Measurements from ENCODE around the gene SCAMP1.
"Not testable (repeated sequence)": the region's sequence is repeated elsewhere in the genome, so short reads cannot be mapped to it uniquely, and the experiment has no call there.

SCAMP1 gene

DNA sequence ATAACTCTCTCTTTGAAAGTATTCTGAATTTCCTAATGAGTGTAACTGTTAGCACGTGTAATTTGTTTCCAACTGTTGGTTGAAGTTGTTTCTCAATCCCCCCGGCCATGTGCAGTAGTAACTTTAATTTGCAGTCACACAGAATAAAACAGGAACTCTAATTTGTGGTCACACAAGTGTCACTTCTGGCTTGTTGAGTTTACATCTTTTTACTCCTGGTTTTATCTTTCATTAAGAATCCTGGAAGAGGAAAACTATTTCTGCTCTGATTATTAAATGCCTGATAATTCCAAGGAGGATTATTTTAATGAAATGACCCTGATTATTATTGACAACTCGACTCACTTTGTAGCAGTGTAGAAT, 1.2 kb downstream of the SCAMP1 start:
- peak; percentile 25 for DNase-seq

DNA sequence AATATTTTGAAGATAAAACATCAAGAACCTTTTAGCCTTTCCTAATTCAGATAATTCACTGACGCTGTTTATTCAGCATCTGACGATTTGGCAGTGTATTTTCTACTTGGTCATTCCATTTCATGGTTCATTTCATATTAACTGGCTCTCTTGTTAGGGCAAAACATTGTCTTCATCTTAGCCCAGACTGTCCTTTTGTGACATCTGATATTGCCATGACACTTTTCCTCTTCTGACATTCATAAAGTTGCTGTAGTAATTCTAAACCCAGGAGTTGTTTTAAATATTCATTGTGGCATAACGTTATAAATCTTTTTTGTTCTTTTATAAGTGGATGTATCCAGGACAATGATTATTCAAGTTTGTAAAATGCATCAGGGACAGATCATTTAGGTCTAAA, 1.8 kb downstream of the SCAMP1 start:
- no peak for DNase-seq

DNA sequence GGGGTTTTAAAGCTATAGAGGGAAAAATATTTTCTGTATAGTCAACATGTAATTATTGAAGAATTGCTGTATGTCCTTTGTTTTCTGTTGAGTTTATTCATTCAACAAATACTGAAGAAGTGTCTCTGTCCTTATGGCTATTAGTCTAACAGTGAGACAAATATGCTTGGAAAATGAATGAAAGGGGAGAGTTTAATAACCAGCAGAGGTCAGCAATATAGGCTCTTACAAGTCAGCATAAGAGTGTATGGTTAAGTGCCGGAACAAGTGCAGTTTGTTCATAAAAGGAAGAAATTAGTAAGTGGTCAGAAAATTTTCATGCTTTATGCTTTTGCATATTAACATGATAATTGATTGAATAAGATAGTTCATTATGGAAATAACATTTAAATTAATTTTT, 3.6 kb downstream of the SCAMP1 start:
- no peak for DNase-seq

DNA sequence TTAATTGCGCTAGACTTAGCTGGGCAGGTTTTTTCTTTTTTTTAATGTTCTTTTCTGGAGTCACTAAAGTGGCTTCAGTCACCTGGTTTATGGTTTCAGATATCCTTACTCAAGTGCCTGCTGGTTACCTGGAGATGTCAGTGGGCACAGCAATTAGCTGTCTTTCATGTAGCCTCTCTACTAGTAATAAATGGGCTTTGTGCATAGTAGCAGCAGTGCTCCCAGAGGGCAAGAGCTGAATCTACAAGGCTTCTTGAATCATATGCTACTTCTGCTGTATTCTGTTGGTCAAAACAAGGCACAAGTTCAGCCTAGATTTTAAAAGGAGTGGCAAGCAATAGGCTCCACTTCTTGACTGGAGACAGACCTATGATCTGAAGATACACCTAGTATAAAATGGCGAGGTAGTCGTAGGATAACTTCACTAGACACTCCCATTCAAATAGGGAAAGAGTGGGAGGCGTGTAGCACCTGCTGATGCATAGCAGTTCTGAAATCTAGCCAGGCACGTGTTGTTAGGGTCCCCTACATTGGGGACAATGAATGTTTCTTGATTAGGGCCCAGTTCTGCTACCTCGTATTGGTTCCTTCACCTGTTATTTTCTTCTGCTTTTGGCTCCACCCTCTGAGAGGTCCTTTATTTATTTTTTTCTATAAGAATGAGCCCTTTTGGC, 7.0 kb downstream of the SCAMP1 start:
- no peak for DNase-seq

DNA sequence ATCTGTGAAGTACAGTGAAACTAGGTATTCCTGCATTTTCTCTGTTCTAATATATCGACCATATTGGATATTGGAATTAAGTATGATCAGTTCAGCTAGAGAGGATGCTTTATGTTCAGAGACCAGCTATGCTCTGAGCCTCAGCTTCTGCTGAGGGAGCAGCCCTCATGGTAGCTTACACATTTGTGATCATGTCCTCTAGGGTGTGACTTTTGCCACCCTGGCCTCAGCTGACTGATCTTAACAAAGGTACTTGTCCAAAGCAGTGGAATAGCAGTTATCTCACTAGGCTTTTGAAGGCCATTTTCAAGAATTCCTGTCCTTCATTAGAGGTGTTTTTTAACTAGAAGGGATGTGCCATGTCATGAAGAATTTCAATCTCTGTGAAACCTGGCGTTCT, 9.3 kb downstream of the SCAMP1 start:
- no peak for DNase-seq

DNA sequence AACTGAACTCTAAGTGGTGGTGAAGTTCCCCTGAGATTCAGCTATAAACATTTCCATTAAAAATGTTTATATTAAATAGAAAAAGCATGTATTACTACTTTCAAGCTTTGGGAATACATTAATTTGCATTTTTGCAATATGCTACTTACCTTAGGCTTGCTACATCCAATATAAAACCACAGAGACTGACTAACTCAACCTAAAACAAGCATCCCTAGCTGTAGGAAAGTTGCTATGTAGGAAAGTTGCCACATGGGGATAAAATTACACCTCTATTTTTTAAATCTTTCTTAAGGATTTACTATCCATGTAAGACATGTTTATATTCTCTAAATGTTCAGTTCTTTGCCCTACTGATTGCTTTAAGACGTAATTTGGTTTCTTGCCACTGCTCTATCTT, 12.8 kb downstream of the SCAMP1 start:
- no peak for DNase-seq

DNA sequence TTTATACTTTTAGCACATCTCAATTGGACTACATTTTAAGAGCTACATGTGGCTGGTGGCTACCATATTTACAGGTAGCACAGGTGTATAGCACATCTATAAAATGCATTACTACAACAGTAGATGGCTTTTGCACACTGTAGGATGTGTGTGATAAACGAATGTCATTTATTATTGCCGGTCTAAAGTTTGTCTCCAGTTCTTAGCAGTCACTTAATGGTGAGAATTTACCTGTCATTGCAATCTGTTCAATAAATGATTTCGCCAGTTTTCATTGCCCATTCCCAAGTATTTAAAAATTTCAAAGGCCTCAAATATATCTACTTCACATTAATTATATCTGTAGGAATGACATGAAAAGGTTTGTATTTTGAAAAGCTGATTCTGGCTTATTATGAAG, 15.9 kb downstream of the SCAMP1 start:
- DNase-seq = no peak

DNA sequence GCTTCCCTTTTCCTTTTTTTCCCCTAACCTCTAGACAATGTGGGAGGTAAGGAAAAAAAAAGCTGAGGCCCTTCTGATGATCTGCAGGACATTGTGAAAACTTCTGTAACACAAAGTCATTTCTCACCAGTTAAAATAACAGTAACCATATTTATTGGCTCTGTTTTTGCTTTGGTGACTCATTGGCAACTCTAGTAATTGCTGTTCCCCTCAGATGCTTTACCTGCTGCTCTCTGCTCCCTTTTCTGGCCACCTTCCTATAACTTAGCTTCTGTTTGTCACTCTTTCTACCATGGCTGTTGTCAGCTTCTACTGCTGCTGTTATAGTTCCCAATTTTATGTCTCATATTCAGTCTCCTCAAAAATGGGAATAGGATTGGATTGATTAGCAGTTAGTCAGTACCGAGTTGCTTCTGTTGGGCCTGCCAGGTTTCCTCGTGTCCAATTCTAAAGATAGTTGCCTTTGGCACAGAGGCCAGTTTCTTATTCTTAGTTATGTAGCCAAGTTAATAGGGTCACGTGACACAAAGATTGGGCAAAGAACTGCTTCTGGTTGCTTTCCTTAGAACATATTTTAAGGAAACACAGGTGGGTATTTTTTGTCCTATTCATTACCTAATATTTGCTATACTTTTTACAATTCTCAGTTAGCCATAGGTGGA, 16.8 kb downstream of the SCAMP1 start:
- DNase-seq = no peak

DNA sequence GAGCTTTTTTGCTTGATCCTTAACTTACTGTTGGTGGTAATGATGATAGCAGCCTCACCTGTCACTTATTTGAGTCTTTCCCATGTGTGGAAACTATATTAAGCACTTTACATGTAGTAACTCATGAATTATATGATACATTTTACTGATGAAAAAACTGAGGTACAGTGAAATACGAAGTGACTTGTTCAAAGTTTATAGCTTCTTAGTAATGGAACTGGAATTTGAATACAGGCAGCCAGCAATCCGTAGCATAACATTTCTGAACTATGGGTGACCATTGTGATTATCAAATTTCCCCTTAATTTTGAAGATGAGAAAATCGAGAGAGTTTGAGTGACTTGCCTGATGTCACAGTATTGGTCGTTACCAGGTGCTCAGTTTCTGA, 17.3 kb downstream of the SCAMP1 start:
- DNase-seq = no peak

DNA sequence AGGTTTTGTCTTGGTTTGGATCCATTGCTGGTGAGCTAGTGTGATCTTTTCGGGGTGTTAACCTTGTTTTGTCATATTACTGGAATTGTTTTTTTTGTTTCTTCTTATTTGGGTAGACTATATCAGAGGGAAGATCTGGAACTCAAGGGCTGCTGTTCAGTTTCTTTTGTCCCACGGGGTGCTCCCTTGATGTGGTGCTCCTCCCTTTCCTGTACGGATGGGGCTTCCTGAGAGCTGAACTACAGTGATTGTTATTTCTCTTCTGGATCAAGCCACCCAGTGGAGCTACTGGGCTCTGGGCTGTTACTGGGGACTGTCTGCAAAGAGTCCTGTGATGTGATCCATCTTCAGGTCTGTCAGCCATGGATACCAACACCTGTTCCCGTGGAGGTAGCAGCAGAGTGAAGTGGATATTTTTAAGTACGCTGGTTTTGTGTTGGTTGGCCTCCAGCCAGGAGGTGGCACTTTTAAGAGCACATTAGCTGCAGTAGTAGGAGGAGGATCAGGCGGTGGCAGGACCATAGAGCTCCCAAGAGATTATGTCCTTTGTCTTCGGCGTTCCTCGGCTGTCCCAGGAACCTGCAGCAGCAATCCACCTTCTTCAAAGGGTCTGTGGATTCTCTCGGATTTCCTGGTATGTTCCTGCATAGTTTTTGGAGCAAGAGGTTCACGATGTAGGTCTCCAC, 27.2 kb downstream of the SCAMP1 start:
- no peak for DNase-seq

DNA sequence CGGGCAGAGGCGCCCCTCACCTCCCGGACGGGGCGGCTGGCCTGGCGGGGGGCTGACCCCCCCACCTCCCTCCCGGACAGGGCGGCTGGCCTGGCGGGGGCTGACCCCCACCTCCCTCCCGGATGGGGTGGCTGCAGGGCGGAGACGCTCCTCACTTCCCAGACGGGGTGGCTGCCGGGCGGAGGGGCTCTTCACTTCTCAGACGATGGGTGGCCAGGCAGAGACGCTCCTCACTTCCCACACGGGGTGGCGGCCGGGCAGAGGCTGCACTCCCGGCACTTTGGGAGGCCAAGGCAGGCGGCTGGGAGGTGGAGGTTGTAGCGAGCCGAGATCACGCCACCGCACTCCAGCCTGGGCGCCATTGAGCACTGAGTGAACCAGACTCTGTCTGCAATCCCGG, 30.9 kb downstream of the SCAMP1 start:
- DNase-seq = not testable (repeated sequence)

DNA sequence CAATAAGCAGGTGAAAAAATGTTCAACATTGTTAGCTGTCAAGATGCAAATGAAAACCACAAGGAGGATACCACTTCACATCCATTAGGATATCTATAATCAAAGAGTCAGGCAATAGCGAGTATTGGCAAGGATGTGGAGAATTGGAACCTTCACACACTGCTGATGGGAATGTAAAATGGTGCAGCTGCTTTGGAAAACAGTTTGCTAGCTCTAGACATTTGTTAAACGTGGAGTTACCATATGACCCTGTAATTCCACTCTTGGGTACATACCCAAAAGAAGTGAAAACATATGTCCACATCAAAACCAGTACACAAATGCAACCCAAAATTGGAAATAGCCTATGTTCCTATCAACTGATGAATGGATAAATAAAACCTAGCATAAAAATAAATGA, 37.4 kb downstream of the SCAMP1 start:
- DNase-seq = no peak

DNA sequence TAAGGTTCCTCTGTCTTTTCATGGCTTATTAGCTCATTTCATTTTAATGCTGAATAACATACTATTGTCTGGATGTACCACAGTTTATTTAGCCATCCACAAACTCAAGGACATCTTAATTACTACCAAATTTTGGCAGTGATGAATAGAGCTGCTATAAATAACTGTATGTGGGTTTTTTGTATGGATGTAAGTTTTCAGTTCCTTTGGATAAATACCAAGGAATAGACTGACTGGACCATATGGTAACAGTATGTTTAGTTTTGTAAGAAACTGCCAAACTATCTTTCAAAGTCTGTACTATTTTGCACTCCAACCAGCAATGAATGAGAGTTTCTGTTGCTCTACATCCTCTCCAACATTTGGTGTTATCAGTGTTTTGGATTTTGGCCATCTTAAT, 38.7 kb downstream of the SCAMP1 start:
- no peak for DNase-seq

DNA sequence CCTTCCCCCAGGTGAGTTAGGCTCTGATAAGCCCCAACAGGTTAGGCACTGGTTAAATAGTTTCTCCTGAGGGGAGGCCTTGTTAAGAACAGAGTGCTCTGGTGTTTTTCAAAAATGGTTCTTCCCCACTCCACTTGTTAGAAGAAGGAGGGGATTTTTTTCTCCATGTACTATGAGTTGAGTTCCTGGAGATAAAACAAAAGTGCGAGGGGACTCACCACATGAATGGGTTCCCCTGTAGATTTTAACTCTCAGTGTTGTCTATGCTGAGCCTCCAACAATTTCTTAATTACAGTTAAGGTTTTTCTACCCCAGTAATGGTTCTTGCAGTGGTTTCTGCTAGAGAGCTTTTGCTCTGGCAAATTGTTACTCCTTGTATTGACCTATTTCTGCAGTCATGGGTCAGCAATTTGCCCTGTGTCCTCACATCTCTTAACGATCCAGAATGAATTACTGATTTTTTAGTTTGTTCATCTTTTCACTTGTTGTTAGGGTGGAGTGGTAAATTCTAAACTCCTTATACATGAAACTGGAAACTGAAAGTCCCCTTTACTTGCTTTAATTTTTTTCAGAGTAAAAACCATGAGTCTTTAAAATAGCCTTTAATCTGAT, 44.4 kb downstream of the SCAMP1 start:
- no peak for DNase-seq

DNA sequence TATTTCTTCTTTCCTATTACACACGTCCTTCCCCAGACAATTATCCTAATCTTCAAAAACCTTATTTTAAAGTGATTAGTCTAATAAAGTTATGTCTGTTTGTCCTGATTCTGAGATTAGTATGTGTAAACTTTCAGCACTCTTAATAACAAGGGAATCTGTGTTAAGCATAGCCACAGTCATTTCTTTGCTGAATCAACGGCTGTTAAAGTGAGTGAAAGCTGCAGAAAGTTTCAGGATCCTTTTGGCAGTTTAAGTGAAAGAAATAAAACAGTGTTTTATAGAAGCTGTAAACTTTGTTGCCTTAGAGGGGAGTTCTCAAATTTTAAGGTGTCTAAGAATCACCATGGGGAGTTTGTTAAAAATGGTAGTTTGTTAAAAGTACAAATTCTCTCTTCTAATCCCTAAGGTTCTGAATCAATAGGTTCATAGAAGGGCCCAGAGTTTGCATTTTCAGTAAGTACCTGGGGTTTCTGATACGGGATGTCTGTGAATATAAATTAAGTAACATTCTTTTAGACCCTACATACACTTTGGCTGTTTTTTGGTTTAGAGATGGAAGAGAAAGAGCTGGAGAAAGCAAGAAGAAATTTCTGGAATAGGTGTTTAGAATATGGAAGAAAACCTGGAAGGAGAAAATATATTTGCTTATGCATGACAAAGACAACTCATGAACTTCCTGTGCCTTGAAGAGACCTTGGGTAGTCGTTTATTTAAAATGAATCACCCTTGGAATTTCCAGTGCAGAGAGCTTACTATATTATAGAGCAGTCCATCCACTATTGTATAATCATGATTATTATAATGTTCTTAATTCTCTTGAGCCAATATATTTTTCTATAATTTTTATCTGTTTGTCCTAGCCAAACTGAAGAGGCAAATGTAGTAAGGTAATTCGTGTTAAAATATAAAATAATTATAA, 45.7 kb downstream of the SCAMP1 start:
- DNase-seq = no peak

DNA sequence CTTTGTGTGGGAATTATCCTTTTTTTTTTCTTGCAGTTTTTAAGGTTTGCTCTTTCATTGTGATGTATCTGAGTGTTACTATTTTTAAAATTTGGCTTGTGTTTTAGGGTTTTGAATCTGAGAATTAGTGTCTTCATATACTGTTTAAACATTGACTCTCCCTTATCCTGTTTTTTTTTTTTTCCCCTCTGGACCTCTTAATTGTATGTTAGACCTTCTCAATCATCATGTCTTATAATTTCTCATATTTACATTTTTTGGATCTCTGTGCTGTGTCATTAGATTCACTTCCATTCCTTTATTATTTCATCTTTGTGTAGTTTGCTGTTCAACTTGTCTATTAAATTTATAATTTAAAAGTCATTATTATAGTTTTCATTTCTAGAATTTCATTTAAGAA, 47.0 kb downstream of the SCAMP1 start:
- DNase-seq = no peak

DNA sequence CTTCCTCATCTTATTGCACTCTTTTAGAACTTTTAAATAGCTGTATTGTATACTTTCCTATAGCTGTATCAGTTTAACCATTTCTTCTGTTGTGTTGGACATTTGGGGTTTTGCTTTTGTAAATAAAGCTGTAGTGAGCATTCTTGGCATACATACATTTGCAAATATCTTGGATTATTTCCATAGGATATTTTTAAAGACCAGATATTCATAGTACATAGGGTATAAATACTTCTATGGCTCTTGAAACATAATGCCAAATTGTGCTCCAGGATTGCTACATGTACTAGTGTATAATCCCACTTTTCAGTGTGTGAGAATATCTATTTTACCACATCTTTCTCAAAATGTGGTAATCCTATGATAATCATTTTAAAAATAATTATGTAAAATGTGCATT, 51.2 kb downstream of the SCAMP1 start:
- no peak for DNase-seq

DNA sequence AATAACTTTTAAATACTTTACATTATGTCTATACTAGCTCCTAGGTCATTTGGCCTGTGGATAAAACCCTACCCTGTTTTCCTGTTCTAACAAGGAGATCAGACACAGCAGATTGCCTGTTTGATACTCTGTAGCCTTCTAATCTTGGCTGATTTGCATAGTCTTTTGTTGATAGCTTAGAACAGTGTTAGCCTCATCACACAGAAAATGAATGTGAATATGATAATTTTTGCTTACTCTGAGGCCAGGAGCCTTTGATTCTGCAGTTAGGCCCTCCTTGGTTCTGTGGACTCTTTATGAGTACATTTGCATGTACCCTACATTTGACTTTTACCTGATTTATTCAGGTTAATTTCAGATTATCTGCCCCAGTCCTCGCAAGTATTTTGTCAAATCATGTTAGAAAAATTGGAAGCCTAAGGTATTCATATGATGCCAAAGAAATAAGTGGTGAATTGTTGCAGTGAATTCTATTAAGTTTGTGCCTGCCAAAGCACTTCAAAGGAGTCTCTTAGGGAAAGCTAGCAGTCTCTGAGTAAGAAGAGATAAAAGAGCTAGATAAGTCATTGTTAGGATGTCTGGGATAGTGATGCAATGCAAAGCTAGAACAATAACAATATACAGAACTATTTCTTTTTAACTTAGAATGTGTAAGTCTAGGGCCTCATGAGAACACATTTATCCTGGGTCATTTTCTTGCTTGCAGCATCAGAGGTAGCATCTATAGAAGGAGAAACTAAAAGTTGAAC, 56.4 kb downstream of the SCAMP1 start:
- no peak for DNase-seq

DNA sequence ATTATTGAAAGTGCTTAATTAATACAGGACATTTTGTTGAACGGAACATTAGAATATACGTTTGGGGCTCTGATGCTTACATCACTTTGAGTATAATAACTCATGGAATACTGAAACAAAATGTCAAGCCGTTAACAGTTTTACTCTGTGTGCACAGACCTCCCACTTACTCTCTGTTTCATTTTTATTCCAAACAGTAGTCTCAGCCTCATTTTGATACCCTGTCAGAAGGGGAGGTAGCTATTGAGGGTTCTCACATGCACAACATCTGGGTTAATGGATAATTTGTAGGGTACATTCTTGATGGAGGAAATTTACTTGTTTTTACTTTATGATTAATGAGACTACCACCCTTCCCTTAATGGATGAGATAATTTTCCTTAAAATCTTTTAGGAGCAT, 59.0 kb downstream of the SCAMP1 start:
- no peak for DNase-seq

DNA sequence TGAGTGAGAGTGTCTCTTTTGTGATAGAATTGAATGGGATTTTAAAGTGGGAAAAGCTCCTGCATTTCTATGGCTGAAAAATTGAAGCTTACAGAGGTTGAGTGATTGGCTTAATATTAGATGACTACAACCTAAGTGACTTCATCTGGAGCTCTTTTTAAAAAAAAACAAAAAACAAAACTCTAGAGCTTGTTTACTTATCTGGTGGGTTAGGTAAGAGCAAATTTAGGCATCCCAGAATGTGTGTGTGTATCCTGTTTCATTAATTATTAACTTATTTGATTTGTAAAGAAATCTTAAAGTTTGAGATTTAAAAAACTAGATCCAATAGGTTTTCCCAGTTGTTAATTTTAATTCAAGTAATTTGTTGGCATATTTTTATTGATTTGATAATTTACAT, 60.1 kb downstream of the SCAMP1 start:
- no peak for DNase-seq

DNA sequence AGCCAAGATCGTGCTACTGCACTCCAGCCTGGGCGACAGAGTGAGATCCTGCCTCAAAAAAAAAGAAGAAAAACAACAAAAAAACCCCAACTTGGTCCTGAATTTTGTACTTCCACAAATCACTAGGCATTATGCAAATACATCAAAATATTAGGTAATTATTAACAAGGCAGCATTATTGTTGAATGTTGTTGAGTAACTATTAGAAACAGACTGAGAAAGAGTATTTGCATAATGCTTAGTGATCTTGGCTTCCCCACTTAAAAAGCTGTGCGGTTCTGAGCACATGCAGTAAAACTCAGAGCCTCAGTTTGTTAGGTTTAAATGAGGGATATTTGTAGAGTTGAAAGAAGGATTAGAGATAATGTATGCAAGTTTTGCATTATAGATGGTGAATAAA, 64.2 kb downstream of the SCAMP1 start:
- no peak for DNase-seq

DNA sequence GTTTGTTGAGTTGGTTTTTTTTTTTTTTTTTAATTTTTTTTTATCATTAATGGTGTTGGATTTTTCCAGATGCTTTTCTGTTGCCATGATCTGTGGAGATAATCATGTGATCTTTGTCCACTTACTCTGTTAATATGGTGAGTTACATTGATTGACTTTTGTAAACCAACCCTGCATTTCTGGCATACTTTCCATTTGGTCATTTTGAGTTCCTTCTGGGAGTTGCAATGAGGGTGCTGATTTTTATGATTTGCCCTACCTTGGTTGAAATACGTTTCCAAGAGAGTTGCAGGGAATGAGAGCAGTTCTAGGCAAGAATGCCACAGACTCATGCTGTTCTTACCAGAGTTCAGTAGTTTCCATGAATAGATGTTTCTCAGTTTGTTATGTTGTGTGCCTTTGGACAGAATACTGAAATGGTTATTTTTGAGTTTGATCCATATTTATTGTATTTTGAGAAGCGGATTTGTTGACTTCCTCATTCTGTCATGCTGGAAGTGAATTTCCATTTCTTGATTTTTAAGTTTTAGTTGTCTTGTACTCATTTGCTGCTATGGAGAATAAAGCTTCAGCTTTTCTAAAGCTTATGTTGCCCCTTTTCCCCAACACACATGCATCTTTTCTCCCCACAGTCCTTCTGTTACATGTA, 69.0 kb downstream of the SCAMP1 start:
- DNase-seq = no peak

Data from CD4-positive, alpha-beta T cell treated with Interleukin-10 for 1 hour (primary cell).